A549 (cell line): ENCODE measurements around the gene GLB1L.

Experiments used
- CHD2 ChIP-seq: fragments of 150-350 bp; IDR thresholded peaks from 2 replicates; pipeline ENCODE4 v1.6.1; 2014; ENCODE audit warnings: low read length; ENCODE audit not compliant: partially characterized antibody
- EP300 ChIP-seq, 2 experiments: fragments of >200 bp; sonication (Bioruptor Twin); formaldehyde crosslinking; IDR thresholded peaks; 2 replicates in 1 of 2; 3 replicates in 1 of 2; pipeline ENCODE4 v1.6.1; 2016 to 2017
- HDAC2 ChIP-seq: fragments of 200-600 bp; sonication (generic); IDR thresholded peaks from 2 replicates; pipeline ENCODE4 v1.6.1; 2016
- HOXA7 ChIP-seq: fragments of 250-450 bp; sonication (Bioruptor Pico); IDR thresholded peaks from 2 replicates; pipeline ENCODE4 v1.5.0; 2020; ENCODE audit warnings: mild to moderate bottlenecking, moderate library complexity
- PHF8 ChIP-seq: fragments of 200-600 bp; sonication (generic); IDR thresholded peaks from 2 replicates; pipeline ENCODE4 v1.6.1; 2016; ENCODE audit warnings: low read depth, mild to moderate bottlenecking, antibody characterized with exemption, moderate library complexity, borderline replicate concordance
- POLR2A ChIP-seq: IDR thresholded peaks from 2 replicates; pipeline ENCODE4 v1.6.1; 2012; ENCODE audit warnings: mild to moderate bottlenecking, low read length
- RFX5 ChIP-seq: fragments of 450-650 bp; IDR thresholded peaks from 2 replicates; pipeline ENCODE4 v1.7.1; 2014; ENCODE audit warnings: antibody characterized with exemption, mild to moderate bottlenecking, moderate library complexity
- TF ChIP-seq, protein P1 (sequence below): IDR thresholded peaks from 2 replicates; pipeline ENCODE4 v1.6.1; 2012
- TF ChIP-seq, protein P2 (sequence below): fragments of >200 bp; sonication (Bioruptor Twin); formaldehyde crosslinking; IDR thresholded peaks from 3 replicates; pipeline ENCODE4 v1.5.1; 2016

DNA sequence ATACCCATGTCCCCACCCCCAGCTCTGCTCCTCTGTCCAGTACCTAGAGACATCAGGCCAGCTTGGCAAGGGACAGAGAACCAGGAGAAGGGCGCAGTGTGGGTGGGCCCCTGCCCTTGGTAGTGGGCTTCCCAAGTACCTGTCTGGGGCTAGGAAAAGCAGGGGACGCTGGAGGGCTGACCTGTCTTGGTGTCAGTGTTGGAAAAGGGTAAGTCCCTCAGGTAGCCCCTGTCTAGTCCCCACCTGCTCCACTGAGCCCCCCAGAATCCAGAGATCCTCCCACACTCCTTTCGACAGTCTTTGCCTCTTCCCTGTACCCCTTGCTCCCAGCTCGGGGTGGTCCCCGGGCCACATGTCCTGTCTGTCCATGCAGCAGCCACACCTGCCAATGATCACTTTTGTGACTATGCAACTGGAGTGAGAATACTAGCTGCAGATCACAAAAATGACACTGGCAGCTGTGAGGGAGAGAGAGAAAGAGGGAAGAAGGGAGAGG is 48.5 kb upstream of the GLB1L start:
- TF ChIP-seq, protein P1, sequence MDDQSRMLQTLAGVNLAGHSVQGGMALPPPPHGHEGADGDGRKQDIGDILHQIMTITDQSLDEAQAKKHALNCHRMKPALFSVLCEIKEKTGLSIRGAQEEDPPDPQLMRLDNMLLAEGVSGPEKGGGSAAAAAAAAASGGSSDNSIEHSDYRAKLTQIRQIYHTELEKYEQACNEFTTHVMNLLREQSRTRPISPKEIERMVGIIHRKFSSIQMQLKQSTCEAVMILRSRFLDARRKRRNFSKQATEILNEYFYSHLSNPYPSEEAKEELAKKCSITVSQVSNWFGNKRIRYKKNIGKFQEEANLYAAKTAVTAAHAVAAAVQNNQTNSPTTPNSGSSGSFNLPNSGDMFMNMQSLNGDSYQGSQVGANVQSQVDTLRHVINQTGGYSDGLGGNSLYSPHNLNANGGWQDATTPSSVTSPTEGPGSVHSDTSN = no peak
- TF ChIP-seq CHD2 (no peak), PHF8 (no peak), HOXA7 (CRISPR knock-in tag) (no peak), POLR2A (no peak), EP300 (IDR thresholded peaks at IDR 0.05) (no peak), HDAC2 (no peak), RFX5 (no peak)
- TF ChIP-seq, protein P2, sequence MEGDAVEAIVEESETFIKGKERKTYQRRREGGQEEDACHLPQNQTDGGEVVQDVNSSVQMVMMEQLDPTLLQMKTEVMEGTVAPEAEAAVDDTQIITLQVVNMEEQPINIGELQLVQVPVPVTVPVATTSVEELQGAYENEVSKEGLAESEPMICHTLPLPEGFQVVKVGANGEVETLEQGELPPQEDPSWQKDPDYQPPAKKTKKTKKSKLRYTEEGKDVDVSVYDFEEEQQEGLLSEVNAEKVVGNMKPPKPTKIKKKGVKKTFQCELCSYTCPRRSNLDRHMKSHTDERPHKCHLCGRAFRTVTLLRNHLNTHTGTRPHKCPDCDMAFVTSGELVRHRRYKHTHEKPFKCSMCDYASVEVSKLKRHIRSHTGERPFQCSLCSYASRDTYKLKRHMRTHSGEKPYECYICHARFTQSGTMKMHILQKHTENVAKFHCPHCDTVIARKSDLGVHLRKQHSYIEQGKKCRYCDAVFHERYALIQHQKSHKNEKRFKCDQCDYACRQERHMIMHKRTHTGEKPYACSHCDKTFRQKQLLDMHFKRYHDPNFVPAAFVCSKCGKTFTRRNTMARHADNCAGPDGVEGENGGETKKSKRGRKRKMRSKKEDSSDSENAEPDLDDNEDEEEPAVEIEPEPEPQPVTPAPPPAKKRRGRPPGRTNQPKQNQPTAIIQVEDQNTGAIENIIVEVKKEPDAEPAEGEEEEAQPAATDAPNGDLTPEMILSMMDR = no peak
